Duodenal mucosa (tissue), 2 donors: ENCODE measurements around the gene LECT2.

Experiments
- H3K27ac ChIP-seq: one replicate; pipeline ENCODE4 v1.7.0; 2013; ENCODE audit warnings: low read depth, low read length
- H3K27me3 ChIP-seq, 2 donors: one replicate each; pipeline ENCODE4 v1.7.0; 2013; ENCODE audit warnings: low read length in 2 of 2, control low read depth in 1 of 2; ENCODE audit not compliant: insufficient read depth in 2 of 2, control insufficient read depth in 1 of 2
- H3K36me3 ChIP-seq, 2 donors: one replicate each; pipeline ENCODE4 v1.7.0; 2013; ENCODE audit warnings: low read length in 2 of 2, control low read depth in 1 of 2; ENCODE audit not compliant: insufficient read depth in 2 of 2, control insufficient read depth in 1 of 2
- H3K4me1 ChIP-seq, 2 donors: one replicate each; pipeline ENCODE4 v1.7.0; 2013; ENCODE audit warnings: low read length in 2 of 2, control low read depth in 1 of 2; ENCODE audit not compliant: insufficient read depth in 2 of 2, control insufficient read depth in 1 of 2
- H3K4me3 ChIP-seq, 2 donors: one replicate each; pipeline ENCODE4 v1.7.0; 2013; ENCODE audit warnings: low read length in 2 of 2, low read depth in 1 of 2
- H3K9ac ChIP-seq, 2 donors: one replicate each; pipeline ENCODE4 v1.7.0; 2013; ENCODE audit warnings: low read length in 2 of 2, low read depth in 1 of 2
- H3K9me3 ChIP-seq, 2 donors: one replicate each; pipeline ENCODE4 v1.7.0; 2013; ENCODE audit warnings: low read length in 2 of 2, control low read depth in 1 of 2; ENCODE audit not compliant: control insufficient read depth in 1 of 2

The LECT2 gene

DNA sequence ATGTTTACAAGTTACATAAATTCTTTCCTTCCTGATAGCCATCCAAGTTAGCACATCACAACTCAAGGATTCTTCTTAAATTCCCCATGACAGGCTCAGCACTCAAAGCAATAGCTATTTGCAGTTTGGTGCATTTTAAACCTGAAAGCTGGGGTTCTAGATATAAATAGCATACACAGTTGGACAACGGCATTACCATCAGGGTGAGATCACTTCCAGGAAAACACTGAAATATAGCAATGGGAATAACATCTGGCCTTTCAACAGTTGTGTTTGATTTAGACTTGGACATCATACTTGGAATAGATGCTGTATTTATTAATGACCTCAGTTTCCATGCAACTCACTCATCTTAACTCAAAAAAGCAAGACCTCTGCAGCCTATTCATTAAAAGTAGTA is 24.7 kb upstream of the LECT2 start:
- Histone ChIP-seq H3K4me3 (no peak overlapping the region), H3K4me1 (no peaks in the 10 kb centered on the region), H3K9me3 (no peaks in the 10 kb centered on the region), H3K9ac (no peak overlapping the region), H3K27me3 (peaks cover 0 to 10% of the 10 kb centered on the region in 2 donors), H3K36me3 (no peaks in the 10 kb centered on the region), H3K27ac (no peak overlapping the region)

GRCh38 chr5:135978993-135979392 is 24.2 kb upstream of the LECT2 start:
- H3K9ac ChIP-seq: no peak overlapping the region
- no peak overlapping the region for H3K4me3 ChIP-seq
- no peaks in the 10 kb centered on the region for H3K9me3 ChIP-seq
- no peak overlapping the region for H3K27ac ChIP-seq
- no peaks in the 10 kb centered on the region for H3K36me3 ChIP-seq
- H3K4me1 ChIP-seq: no peaks in the 10 kb centered on the region
- H3K27me3 ChIP-seq: peaks cover 0 to 10% of the 10 kb centered on the region in 2 donors

- Histone ChIP-seq H3K27me3 (peaks cover 0 to 10% of the 10 kb centered on the region in 2 donors), H3K27ac (no peak overlapping the region), H3K4me3 (no peak overlapping the region), H3K4me1 (no peaks in the 10 kb centered on the region), H3K36me3 (no peaks in the 10 kb centered on the region), H3K9ac (no peak overlapping the region), H3K9me3 (no peaks in the 10 kb centered on the region)
Observed at GRCh38 chr5:135978212-135978631, 23.4 kb upstream of the LECT2 start.

DNA sequence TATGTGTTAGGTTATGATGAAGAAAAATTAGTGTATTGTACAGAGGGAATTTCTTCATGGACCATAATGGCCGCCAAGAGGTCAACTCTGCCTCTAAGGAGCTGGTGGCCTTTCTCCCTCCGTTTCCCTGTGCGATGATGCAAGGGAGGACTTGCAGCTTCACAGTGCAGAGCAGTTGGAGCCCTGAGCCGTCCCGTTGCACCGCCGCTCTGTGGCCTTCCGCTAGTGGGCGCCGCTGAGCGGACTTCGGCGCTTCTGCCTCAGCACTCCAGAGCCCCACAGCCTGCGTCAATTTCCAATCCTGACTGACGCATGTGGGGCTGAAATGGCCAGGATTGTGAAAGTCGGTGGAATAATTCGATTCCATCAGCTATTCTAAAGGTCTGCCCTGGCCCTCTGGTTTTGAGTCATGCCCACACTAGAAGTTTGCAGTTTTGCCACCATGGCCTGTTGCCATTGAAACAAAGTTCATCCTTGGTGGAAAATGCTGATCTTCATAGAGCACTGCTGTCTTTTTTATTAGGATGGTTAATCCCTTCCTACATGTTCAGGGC is 22.7 kb upstream of the LECT2 start:
- Histone ChIP-seq H3K27ac (no peak overlapping the region), H3K9ac (no peak overlapping the region), H3K4me3 (no peak overlapping the region), H3K27me3 (peaks cover 0 to 10% of the 10 kb centered on the region in 2 donors), H3K9me3 (no peaks in the 10 kb centered on the region), H3K36me3 (no peaks in the 10 kb centered on the region), H3K4me1 (no peaks in the 10 kb centered on the region)

- H3K9ac ChIP-seq: no peak overlapping the region
- peaks cover 3 to 10% of the 10 kb centered on the region in 2 donors for H3K27me3 ChIP-seq
- no peak overlapping the region for H3K4me3 ChIP-seq
- no peak overlapping the region for H3K27ac ChIP-seq
- H3K9me3 ChIP-seq: no peaks in the 10 kb centered on the region
- no peaks in the 10 kb centered on the region for H3K4me1 ChIP-seq
- H3K36me3 ChIP-seq: no peaks in the 10 kb centered on the region
Observed at GRCh38 chr5:135976216-135976615, 21.4 kb upstream of the LECT2 start.

- H3K9ac ChIP-seq: no peak overlapping the region
- no peak overlapping the region for H3K4me3 ChIP-seq
- no peaks in the 10 kb centered on the region for H3K9me3 ChIP-seq
- H3K36me3 ChIP-seq: no peaks in the 10 kb centered on the region
- peaks cover 3 to 10% of the 10 kb centered on the region in 2 donors for H3K27me3 ChIP-seq
- no peaks in the 10 kb centered on the region for H3K4me1 ChIP-seq
- no peak overlapping the region for H3K27ac ChIP-seq
Observed at GRCh38 chr5:135975122-135975521, 20.3 kb upstream of the LECT2 start.

DNA sequence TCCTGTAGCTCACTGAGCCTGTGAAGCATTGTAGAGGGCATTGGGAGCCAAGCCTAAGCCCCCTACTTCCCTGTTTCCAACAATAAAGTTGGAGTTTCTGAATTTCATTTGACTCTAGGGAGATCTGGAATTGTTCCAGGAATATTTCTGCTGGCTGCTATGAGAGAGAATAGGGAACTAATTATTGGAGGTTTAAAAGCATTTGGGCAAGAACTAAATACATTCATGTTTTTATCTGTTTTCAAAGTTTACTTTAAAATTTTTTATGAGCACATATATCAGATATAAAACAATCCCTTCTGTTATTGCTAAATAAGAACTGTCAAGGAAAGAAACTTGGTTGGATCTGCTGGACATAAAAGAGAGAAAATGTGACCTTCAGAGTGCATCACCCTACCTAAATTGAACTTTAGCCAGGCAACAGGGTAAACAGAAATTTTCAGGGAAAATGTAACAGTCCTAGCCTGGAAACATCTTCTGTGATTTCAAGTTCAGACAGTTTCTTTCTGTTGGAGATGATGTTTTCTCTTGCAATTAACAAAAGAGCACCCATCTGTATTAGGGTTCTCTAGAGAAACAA is 19.3 kb upstream of the LECT2 start:
- H3K4me3 ChIP-seq: no peak overlapping the region
- H3K9me3 ChIP-seq: no peaks in the 10 kb centered on the region
- H3K36me3 ChIP-seq: no peaks in the 10 kb centered on the region
- H3K9ac ChIP-seq: no peak overlapping the region
- peaks cover 3 to 10% of the 10 kb centered on the region in 2 donors for H3K27me3 ChIP-seq
- H3K4me1 ChIP-seq: no peaks in the 10 kb centered on the region
- no peak overlapping the region for H3K27ac ChIP-seq

- no peak overlapping the region for H3K4me3 ChIP-seq
- no peak overlapping the region for H3K27ac ChIP-seq
- no peaks in the 10 kb centered on the region for H3K4me1 ChIP-seq
- H3K9me3 ChIP-seq: no peaks in the 10 kb centered on the region
- H3K9ac ChIP-seq: no peak overlapping the region
- no peaks in the 10 kb centered on the region for H3K36me3 ChIP-seq
- peaks cover 3 to 10% of the 10 kb centered on the region in 2 donors for H3K27me3 ChIP-seq
Observed at GRCh38 chr5:135973323-135974020, 18.7 kb upstream of the LECT2 start.

DNA sequence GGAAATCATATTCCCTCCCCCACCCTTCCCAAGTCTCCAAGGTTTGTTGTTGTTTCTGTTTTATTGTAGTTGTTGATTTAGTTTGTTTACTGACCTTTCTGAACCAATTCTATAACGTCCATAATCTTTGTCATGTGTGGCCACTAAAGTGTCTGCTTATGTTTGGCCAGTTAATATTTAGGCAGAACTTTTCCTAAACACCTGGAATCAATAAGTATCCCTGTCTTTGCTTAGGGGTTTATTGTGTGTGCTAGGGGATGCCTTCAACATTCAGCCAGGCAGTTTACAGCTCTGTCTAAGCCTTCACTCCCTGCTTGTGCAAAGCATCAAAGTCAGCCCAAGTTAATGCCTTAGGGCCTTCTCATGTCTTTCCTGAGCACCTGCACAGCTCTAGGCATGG is 16.9 kb upstream of the LECT2 start:
- H3K9me3 ChIP-seq: no peaks in the 10 kb centered on the region
- peaks cover 3 to 9% of the 10 kb centered on the region in 2 donors for H3K27me3 ChIP-seq
- no peak overlapping the region for H3K9ac ChIP-seq
- H3K27ac ChIP-seq: no peak overlapping the region
- no peaks in the 10 kb centered on the region for H3K4me1 ChIP-seq
- H3K4me3 ChIP-seq: no peak overlapping the region
- H3K36me3 ChIP-seq: no peaks in the 10 kb centered on the region

DNA sequence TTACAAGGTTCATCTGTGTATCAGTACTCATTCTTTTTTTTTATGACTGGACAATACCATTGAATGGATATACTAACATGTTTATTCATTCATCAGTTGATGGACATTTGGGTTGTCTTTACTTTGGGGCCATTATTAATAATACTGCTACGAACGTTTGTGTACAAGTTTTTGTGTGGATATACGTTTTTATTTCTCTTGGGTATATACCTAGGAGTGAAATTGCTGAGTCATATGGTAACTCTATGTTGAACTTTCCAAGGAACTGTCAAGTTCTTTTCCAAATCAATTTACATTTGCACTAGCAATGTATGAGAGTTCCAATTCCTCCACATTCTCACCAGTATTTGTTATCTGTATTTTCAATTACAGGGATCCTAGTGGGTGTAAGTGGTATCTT is 12.0 kb upstream of the LECT2 start:
- H3K9me3 ChIP-seq: no peaks in the 10 kb centered on the region
- H3K36me3 ChIP-seq: no peaks in the 10 kb centered on the region
- H3K9ac ChIP-seq: no peak overlapping the region
- no peaks in the 10 kb centered on the region for H3K4me1 ChIP-seq
- no peaks in the 10 kb centered on the region for H3K27me3 ChIP-seq
- no peak overlapping the region for H3K4me3 ChIP-seq
- H3K27ac ChIP-seq: no peak overlapping the region
